ENCODE data around the gene HTR3B. TPM values are rescaled to one million over a fixed set of nuclear protein-coding genes. Genes with fewer than 3 reads are reported as not detected.
"Not testable (repeated sequence)": the region's sequence is repeated elsewhere in the genome, so short reads cannot be mapped to it uniquely, and the experiment has no call there.

HTR3B gene
- total RNA-seq, 1 donor from 2014 or later = 0.22 TPM

- Mint-ChIP-seq H3K4me3 (peak overlapping the region; percentile 96), H3K9me3 (no peaks in the 10 kb centered on the region), H3K36me3 (ENCODE audit: low read depth) (peaks cover 22% of the 10 kb centered on the region), H3K4me1 (peaks cover 59% of the 10 kb centered on the region), H3K27ac (peak overlapping the region; percentile 97), H3K27me3 (no peaks in the 10 kb centered on the region)
- ATAC-seq (ENCODE audit: low read depth) (peak; percentile 8), DNase-seq (no peak)
- intact Hi-C loops (cut with micrococcal nuclease) = loop anchor here (10.0 kb wide), 1 partner anchor 559 kb away; the partner anchor contains the start of gene REXO2
- no peak for TF ChIP-seq CTCF (IDR thresholded peaks at IDR 0.05)
- ChIA-PET POLR2A (interaction anchor here (0.9 to 2.8 kb wide), 8 partner anchors 20 to 311 kb away, joined by 3 to 22 read pairs (median 5); no protein-coding TSS in a partner anchor), CTCF (interaction anchor here (1.9 kb wide), 1 partner anchor 385 kb away, joined by 4 read pairs; no protein-coding TSS in a partner anchor)
Measured at GRCh38 chr11:113876074-113876797, 28.4 kb upstream of the HTR3B start.

- no peak for DNase-seq
- intact Hi-C loops (cut with micrococcal nuclease) = loop anchor here (10.0 kb wide), 1 partner anchor 558 kb away; the partner anchor contains the start of gene REXO2
Measured at GRCh38 chr11:113876798-113877669, 27.6 kb upstream of the HTR3B start.

GRCh38 chr11:113877670-113878055, 26.9 kb upstream of the HTR3B start:
- Mint-ChIP-seq H3K27ac (peak overlapping the region; percentile 97), H3K4me1 (peaks cover 45% of the 10 kb centered on the region), H3K4me3 (no peak overlapping the region), H3K36me3 (ENCODE audit: low read depth) (peaks cover 11% of the 10 kb centered on the region), H3K9me3 (no peaks in the 10 kb centered on the region), H3K27me3 (no peaks in the 10 kb centered on the region)
- ATAC-seq (ENCODE audit: low read depth) = no peak
- DNase-seq = no peak
- no peak for TF ChIP-seq CTCF (IDR thresholded peaks at IDR 0.05)
- CTCF ChIA-PET = no interaction called here
- intact Hi-C loops (cut with micrococcal nuclease) = loop anchor here (10.0 kb wide), 1 partner anchor 557 kb away; the partner anchor contains the start of gene REXO2
- POLR2A ChIA-PET = no interaction called here

More at GRCh38 chr11:113876798-113877669, 27.6 kb upstream of the HTR3B start:
- ChIA-PET CTCF (interaction anchor here (1.9 kb wide), 1 partner anchor 384 kb away, joined by 4 read pairs; no protein-coding TSS in a partner anchor), POLR2A (interaction anchor here (2.8 kb wide), 1 partner anchor 101 kb away, joined by 22 read pairs; no protein-coding TSS in a partner anchor)
- Mint-ChIP-seq H3K9me3 (no peaks in the 10 kb centered on the region), H3K4me3 (peak overlapping the region; percentile 96), H3K27ac (peak overlapping the region; percentile 97), H3K36me3 (ENCODE audit: low read depth) (peaks cover 15% of the 10 kb centered on the region), H3K4me1 (peaks cover 51% of the 10 kb centered on the region), H3K27me3 (no peaks in the 10 kb centered on the region)
- ATAC-seq (ENCODE audit: low read depth) = no peak
- no peak for TF ChIP-seq CTCF (IDR thresholded peaks at IDR 0.05)

GRCh38 chr11:113879446-113879845, 25.1 kb upstream of the HTR3B start:
- peaks cover 28% of the 10 kb centered on the region for H3K4me1 Mint-ChIP-seq
- intact Hi-C loops (cut with micrococcal nuclease) = loop anchor here (10.0 kb wide), 1 partner anchor 555 kb away; the partner anchor contains the start of gene REXO2
- DNase-seq; H3K36me3 Mint-ChIP-seq (ENCODE audit: low read depth); H3K27ac Mint-ChIP-seq; H3K27me3 Mint-ChIP-seq; H3K9me3 Mint-ChIP-seq; ATAC-seq (ENCODE audit: low read depth); H3K4me3 Mint-ChIP-seq: not testable (repeated sequence)
- CTCF ChIA-PET = interaction anchor here (1.5 kb wide), 1 partner anchor 16 kb away, joined by 4 read pairs; no protein-coding TSS in a partner anchor
- POLR2A ChIA-PET = interaction anchor here (1.1 kb wide), 1 partner anchor 73 kb away, joined by 3 read pairs; no protein-coding TSS in a partner anchor

- no peak for TF ChIP-seq CTCF (IDR thresholded peaks at IDR 0.05)
- peaks cover under 1% of the 10 kb centered on the region for H3K36me3 Mint-ChIP-seq (ENCODE audit: low read depth)
- no peak overlapping the region for H3K27ac Mint-ChIP-seq
- ChIA-PET CTCF (no interaction called here), POLR2A (no interaction called here)
- intact Hi-C loops (cut with micrococcal nuclease) = no loop called here
- H3K4me3 Mint-ChIP-seq = no peak overlapping the region
- H3K4me1 Mint-ChIP-seq = peaks cover 19% of the 10 kb centered on the region
- H3K9me3 Mint-ChIP-seq = no peaks in the 10 kb centered on the region
- DNase-seq = no peak
- H3K27me3 Mint-ChIP-seq = no peaks in the 10 kb centered on the region
- no peak for ATAC-seq (ENCODE audit: low read depth)
Measured at GRCh38 chr11:113880971-113881370, 23.6 kb upstream of the HTR3B start.
